DMS153 (cell line): ENCODE data around the gene PLA2G4A.

Experiments
- DNase-seq: peaks from one replicate; lab custom pipeline; 2025; lab: John Stamatoyannopoulos, UW

The PLA2G4A gene

DNA sequence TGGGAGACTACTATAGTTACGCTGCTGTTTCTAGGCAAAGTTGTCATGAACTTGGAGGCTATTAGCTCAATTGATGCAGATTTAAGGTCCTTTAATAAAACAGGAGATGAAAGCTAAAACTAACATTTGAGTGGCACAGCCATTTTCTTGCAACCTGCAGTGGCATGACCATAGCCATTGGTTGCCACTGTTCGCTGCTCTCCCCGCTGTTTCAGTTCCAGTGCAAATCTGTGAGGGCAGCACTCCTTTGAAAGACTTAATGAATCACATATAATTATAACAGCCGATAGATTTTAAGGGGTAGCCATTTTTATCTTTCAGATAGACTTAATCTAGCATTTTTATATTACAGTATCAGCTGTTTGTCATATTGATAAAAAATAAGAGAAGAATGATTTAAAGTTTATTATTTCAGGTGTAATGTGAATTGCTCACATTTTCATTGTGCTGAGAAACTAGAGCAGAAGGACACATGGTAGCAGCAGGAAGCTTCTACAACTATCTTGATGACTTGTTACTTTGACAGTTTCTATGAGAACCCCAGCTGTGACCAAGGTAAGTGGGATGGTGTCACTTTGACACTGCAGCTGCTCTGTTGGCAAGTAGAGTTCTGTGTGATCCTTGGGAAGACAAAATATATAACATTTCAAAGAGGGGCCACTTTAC is 203.7 kb downstream of the PLA2G4A start:
- no peak for DNase-seq

DNA sequence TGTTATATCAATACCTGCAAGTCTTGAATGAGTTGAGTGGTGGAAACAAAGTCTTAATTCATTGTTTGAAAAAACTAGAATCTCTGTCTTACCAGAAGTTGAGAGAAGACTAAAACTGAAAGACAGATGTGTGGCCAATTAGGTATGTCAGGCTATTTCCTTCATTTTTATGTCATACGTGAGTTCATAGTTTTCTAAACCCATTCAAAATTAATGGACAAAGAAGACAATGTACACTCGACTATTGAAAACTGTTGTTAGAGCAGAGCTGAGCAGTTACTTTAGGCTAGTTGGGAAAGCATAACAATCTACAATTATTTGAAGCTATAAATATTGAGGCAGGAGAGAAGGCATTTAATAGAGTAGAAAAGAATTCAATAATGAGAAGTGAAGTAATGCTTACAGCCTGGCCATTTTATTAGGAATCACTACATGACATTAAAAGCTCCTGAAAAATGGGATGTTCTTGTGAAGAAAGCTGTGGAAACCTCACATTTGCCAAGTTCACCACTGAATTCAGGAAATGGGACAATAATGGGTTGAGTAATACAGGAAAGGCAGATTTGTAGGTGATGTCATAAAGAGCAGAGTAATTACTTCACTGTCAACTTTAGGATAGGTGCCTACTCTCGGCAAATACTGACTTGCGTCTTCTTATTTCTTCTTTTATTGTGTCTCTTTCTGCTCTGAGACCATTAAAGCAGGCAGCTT is 204.4 kb downstream of the PLA2G4A start:
- no peak for DNase-seq

DNA sequence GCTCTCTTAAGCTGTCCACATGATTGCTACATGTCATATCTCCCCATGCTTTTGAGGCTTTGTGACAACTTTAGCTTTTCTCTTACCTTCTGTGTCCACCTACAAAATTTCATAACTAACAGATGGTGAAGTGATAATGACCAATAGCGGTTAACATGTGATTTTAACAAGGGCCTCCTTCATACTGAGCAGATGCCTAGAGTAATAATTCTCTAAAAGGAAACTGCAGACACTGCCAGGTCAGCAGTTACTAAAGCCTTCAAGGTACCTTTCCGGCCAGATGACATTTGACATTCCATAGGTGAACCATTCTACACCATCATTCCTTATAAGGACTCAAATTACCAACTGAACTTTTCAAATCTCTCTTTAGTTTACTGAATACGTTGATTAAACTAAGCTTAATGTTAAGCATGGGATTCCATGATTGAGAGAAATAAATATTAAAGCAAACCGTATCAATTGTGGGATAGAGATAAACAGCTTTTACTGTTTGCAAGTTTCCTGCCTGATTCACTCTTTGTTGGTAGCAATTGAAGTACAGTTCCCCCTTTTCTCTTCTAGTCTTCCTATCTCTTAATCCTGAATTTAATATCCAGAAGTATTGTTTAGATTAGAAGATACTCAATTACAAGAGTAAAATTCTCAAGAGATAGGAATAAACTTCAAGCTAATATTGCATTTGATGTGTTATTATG is 205.1 kb downstream of the PLA2G4A start:
- no peak for DNase-seq

DNA sequence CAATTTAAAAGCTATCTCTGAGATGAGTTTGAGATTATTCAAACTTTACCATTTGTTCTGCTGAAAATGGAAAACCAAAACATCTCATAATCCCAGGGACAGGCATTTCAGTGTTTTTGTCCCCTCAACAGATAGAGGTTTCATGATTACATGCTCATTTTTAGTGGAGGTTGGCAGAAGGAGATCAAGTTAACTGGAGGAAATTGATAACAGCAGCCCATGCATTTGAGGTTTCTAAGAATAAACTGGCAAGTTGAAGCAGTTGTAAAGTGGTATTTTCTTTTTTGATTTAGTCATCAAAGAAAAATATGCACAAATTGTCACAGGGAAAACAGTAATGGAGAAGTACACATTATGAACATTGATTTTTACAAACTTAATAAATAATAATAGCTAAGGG is 205.8 kb downstream of the PLA2G4A start:
- DNase-seq = no peak

DNA sequence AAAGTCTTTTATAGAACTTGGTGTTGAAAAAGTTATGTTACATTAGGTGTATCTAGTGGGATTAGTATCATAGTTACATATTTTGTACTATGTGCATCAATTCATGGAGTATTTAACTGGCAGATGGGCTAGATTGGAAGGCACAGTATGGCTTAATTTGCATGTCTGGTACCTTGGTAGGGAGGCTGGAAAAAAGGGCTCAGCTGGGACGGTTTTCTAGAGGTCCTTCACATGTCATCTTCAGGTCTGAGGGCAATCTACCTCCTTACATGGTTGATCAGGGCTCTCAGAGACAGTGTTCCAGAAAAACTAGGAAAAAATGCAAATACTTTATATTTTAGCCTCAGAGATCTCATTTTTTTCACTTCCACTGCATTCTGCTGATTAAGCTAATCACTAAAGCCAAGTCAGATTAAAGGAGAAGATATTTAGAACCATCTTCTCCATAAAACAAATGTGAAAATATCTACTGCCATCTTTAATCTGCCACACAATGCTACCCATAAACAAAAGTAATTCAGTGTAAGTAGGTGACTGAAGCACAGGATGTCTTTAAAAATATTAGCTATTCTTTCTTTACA is 209.3 kb downstream of the PLA2G4A start:
- DNase-seq = no peak
